D721Med (cell line): ENCODE data around the gene DCDC2C.

ENCODE experiments used
- DNase-seq: peaks from one replicate; pipeline ENCODE4 v3.0.0; 2011; ENCODE audit warnings: low spot score; ENCODE audit not compliant: insufficient read length
- FAIRE-seq: peaks from 2 replicates; lab custom pipeline; 2011; peaks lifted over from hg19 to GRCh38; lab: Jason Lieb, UNC
- CTCF ChIP-seq: IDR thresholded peaks from 2 replicates; pipeline ENCODE4 v1.5.1; 2012; ENCODE audit warnings: mild to moderate bottlenecking, control low read depth; ENCODE audit not compliant: insufficient read depth; ENCODE audit errors: missing control alignments

The DCDC2C gene

GRCh38 chr2:3680548-3681345, 22.6 kb upstream of the DCDC2C start:
- FAIRE-seq = no peak

GRCh38 chr2:3681625-3682024, 21.8 kb upstream of the DCDC2C start:
- FAIRE-seq (no peak), DNase-seq (no peak)
- no peak for TF ChIP-seq CTCF

More at GRCh38 chr2:3680548-3681345, 22.6 kb upstream of the DCDC2C start:
- DNase-seq = no peak
- TF ChIP-seq CTCF = no peak

GRCh38 chr2:3682811-3683210, 20.6 kb upstream of the DCDC2C start:
- DNase-seq (no peak), FAIRE-seq (no peak)
- no peak for TF ChIP-seq CTCF

- no peak for FAIRE-seq
- DNase-seq = no peak
- TF ChIP-seq CTCF = no peak
Observed at GRCh38 chr2:3683748-3684454, 19.5 kb upstream of the DCDC2C start.

- FAIRE-seq (no peak), DNase-seq (no peak)
- TF ChIP-seq CTCF = no peak
Observed at GRCh38 chr2:3689998-3690748, 13.2 kb upstream of the DCDC2C start.

GRCh38 chr2:3692375-3692774, 11.0 kb upstream of the DCDC2C start:
- FAIRE-seq (no peak), DNase-seq (no peak)
- peak; percentile 50 for TF ChIP-seq CTCF
